CD8-positive, alpha-beta memory T cell (primary cell): ENCODE data around the gene PRKD1. TPM values are rescaled to one million over a fixed set of nuclear protein-coding genes. Genes with fewer than 3 reads are reported as not detected.

Experiments used
- CTCF ChIA-PET: fragments of 350-600 bp; sonication (Branson Sonifier 250); formaldehyde crosslinking; loops from one replicate; lab custom pipeline; 2021; ENCODE audit warnings: antibody characterized with exemption; lab: Charles Lee
- POLR2A ChIA-PET: fragments of 350-600 bp; sonication (Branson Sonifier 250); formaldehyde crosslinking; loops from one replicate; lab custom pipeline; 2021; ENCODE audit warnings: antibody characterized with exemption; lab: Charles Lee
- DNase-seq, 5 donors: peaks; one replicate each; pipeline versions ENCODE4 v3.0.0 to v3.0.0-alpha.2; 2020 to 2022; ENCODE audit warnings: mixed read lengths in 1 of 5
- H3K27ac ChIP-seq: one replicate; pipeline ENCODE4 v1.7.0; 2013; ENCODE audit warnings: low read depth, mild to moderate bottlenecking, low read length, moderate library complexity
- H3K27me3 ChIP-seq: 2 replicates; pipeline ENCODE4 v1.7.0; 2013; ENCODE audit warnings: low read length, mild to moderate bottlenecking; ENCODE audit not compliant: insufficient read depth, poor library complexity, severe bottlenecking
- H3K36me3 ChIP-seq: 2 replicates; pipeline ENCODE4 v1.7.0; 2013; ENCODE audit warnings: mild to moderate bottlenecking, low read length, moderate library complexity; ENCODE audit not compliant: insufficient read depth
- H3K4me1 ChIP-seq: 2 replicates; pipeline ENCODE4 v1.7.0; 2013; ENCODE audit warnings: mild to moderate bottlenecking, low read length, moderate library complexity; ENCODE audit not compliant: insufficient read depth
- H3K4me3 ChIP-seq: 2 replicates; pipeline ENCODE4 v1.7.0; 2013; ENCODE audit warnings: mild to moderate bottlenecking, low read length
- H3K9me3 ChIP-seq: 2 replicates; pipeline ENCODE4 v1.7.0; 2013; ENCODE audit warnings: mild to moderate bottlenecking, low read length
- H3K27ac Mint-ChIP-seq, 8 donors: one replicate each; pipeline ENCODE4 v1.8.0; 2020 to 2021; ENCODE audit warnings: mixed read lengths in 8 of 8, mild to moderate bottlenecking in 6 of 8, inconsistent platforms in 3 of 8, moderate library complexity in 3 of 8
- H3K27me3 Mint-ChIP-seq, 2 donors: one replicate each; pipeline ENCODE4 v1.8.0; 2020 to 2021; ENCODE audit warnings: mixed read lengths in 2 of 2, mild to moderate bottlenecking in 1 of 2, moderate library complexity in 1 of 2
- H3K36me3 Mint-ChIP-seq, 3 donors: one replicate each; pipeline ENCODE4 v1.8.0; 2020 to 2021; ENCODE audit warnings: mixed read lengths in 3 of 3, inconsistent platforms in 1 of 3, mild to moderate bottlenecking in 1 of 3
- H3K4me1 Mint-ChIP-seq, 3 donors: one replicate each; pipeline ENCODE4 v1.8.0; 2020 to 2021; ENCODE audit warnings: mixed read lengths in 3 of 3, inconsistent platforms in 1 of 3, mild to moderate bottlenecking in 1 of 3
- H3K4me3 Mint-ChIP-seq, 7 donors: one replicate each; pipeline ENCODE4 v1.8.0; 2020 to 2021; ENCODE audit warnings: mixed read lengths in 7 of 7, mild to moderate bottlenecking in 6 of 7, moderate library complexity in 4 of 7, inconsistent platforms in 2 of 7
- H3K9me3 Mint-ChIP-seq, 5 donors: one replicate each; pipeline ENCODE4 v1.8.0; 2020 to 2022; ENCODE audit warnings: mixed read lengths in 5 of 5, mild to moderate bottlenecking in 3 of 5, moderate library complexity in 2 of 5, inconsistent platforms in 1 of 5
- polyA plus RNA-seq: library from polyadenylated mRNA; unstranded; fragments of 300-500 nt; fragmentation: Illumina TruSeq; gene quantifications from one replicate; pipeline ENCODE4 v1.2.3, GENCODE V29; 2021
- total RNA-seq, 2 experiments: library from RNA; stranded (reverse); gene quantifications; one replicate each; pipeline ENCODE4 v1.2.3, GENCODE V29; 2021

The PRKD1 gene
- total and polyA plus RNA-seq, 3 experiments from 2014 or later: not detected

DNA sequence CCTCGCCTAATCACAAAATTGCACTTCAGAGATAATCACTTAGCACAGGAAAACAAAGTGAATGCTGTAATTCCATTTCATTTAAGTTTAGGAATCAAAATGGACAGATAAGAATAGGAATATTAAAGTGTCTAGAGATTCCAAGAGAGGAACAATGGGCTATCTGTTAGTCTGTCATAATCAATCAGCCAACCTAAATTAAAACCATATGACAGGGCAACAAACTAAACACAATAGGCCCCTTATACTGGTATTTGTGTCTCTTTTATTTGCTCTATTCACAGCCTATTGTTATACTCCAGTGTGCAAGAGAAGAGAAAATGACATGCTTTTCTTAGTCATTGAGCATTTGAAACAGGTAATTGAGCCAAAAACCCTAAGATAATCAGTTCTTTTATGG lies 259.4 kb downstream of the PRKD1 start:
- DNase-seq: no peak
- H3K27ac ChIP-seq: no peak overlapping the region
- Mint-ChIP-seq H3K27me3 (no peaks in the 10 kb centered on the region), H3K27ac (no peak overlapping the region), H3K4me3 (no peak overlapping the region), H3K9me3 (peaks cover 3 to 12% (median 9%) of the 10 kb centered on the region in 5 donors), H3K36me3 (no peaks in the 10 kb centered on the region), H3K4me1 (no peaks in the 10 kb centered on the region)
- CTCF ChIA-PET: no interaction called here
- no peak overlapping the region for H3K4me3 ChIP-seq
- H3K36me3 ChIP-seq: no peaks in the 10 kb centered on the region
- no peaks in the 10 kb centered on the region for H3K27me3 ChIP-seq
- H3K4me1 ChIP-seq: no peaks in the 10 kb centered on the region
- POLR2A ChIA-PET: no interaction called here
- no peaks in the 10 kb centered on the region for H3K9me3 ChIP-seq

DNA sequence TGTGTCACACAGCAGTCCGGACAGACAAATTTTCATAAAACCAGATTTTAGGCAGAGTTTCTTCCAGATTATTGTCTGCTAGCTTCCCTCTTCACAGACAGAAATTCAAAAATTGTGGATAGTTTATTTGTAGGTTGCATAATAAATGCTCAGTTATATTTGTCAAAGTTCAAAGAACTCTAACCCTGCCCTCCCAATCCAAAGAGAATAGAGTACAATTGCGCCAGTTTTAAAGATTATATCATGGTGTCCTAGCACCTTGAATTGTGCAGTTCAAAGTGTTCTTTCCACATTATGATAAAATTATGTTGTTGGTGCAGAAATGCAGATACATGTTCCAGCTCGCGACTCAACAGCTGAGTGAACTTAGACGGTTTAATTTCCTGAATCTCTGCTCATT lies 263.1 kb downstream of the PRKD1 start:
- CTCF ChIA-PET: no interaction called here
- H3K27me3 ChIP-seq: no peaks in the 10 kb centered on the region
- DNase-seq: no peak
- Mint-ChIP-seq H3K4me1 (no peaks in the 10 kb centered on the region), H3K9me3 (peaks cover 0 to 15% (median 8%) of the 10 kb centered on the region in 5 donors), H3K27me3 (no peaks in the 10 kb centered on the region), H3K27ac (no peak overlapping the region), H3K4me3 (no peak overlapping the region), H3K36me3 (no peaks in the 10 kb centered on the region)
- POLR2A ChIA-PET: no interaction called here
- no peaks in the 10 kb centered on the region for H3K4me1 ChIP-seq
- no peak overlapping the region for H3K27ac ChIP-seq
- H3K4me3 ChIP-seq: no peak overlapping the region
- H3K36me3 ChIP-seq: no peaks in the 10 kb centered on the region
- no peaks in the 10 kb centered on the region for H3K9me3 ChIP-seq

DNA sequence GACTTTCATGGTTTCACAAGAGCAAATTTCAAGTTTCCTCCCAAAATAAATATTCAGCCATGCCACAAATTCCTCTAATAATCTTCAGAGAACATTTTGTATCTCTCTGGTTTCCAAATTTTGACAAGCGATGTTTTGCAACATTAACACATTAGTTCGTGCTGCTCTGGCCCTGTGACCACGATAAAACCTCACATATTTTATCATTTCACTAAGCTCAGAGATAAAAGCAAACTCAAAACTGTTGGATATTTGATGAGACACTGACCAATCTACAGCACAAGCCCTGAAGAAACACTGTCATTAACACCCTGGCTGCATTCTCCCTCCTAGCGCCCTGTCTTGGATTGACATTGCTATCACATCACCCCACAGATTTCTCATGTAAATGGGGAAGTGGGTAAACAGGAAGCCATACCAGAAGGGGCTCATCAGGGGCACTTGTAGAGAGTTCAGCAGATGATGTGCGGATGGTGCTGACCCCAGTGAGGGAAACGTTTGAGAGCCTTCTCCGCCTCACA lies 264.3 kb downstream of the PRKD1 start:
- ChIA-PET POLR2A (no interaction called here), CTCF (no interaction called here)
- H3K9me3 ChIP-seq: no peaks in the 10 kb centered on the region
- no peaks in the 10 kb centered on the region for H3K4me1 ChIP-seq
- H3K4me3 ChIP-seq: no peak overlapping the region
- Mint-ChIP-seq H3K27ac (no peak overlapping the region), H3K4me1 (no peaks in the 10 kb centered on the region), H3K27me3 (no peaks in the 10 kb centered on the region), H3K9me3 (peaks cover 0 to 26% (median 8%) of the 10 kb centered on the region in 5 donors), H3K4me3 (no peak overlapping the region), H3K36me3 (no peaks in the 10 kb centered on the region)
- no peaks in the 10 kb centered on the region for H3K36me3 ChIP-seq
- DNase-seq: no peak
- no peaks in the 10 kb centered on the region for H3K27me3 ChIP-seq
- H3K27ac ChIP-seq: no peak overlapping the region

DNA sequence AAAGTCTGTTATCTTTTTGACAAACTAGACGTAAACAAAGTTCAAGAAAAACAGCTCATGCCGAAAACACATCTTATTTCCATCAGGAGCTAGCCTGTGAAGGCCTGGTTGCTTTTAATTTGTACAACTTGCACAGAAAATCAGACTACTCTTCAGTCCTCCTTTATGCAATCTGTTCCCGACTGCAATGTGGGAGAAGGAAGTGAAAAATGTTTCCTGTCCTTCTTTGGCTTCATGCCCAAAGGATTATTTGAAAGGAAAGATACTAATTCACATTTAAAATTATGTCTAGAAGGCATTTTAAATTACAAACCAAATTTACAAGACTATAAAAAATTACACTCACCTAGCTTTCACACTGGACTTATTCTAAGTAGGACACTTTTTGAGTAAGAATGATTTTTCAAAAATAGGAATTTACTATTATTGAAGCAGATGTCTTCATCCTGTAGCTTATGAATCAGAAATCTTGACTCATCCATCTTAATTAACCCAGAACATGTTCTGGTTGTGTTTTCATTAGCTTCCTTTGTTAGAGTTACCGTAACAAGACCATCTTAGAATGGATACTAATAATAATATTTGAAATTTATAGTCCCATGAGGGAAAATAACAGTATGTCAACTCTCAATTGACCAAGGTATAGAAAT lies 272.6 kb downstream of the PRKD1 start:
- ChIA-PET CTCF (no interaction called here), POLR2A (no interaction called here)
- Mint-ChIP-seq H3K36me3 (no peaks in the 10 kb centered on the region), H3K9me3 (peaks cover 3 to 45% (median 12%) of the 10 kb centered on the region in 5 donors), H3K4me1 (no peaks in the 10 kb centered on the region), H3K4me3 (no peak overlapping the region), H3K27me3 (no peaks in the 10 kb centered on the region), H3K27ac (no peak overlapping the region)
- no peaks in the 10 kb centered on the region for H3K9me3 ChIP-seq
- H3K27me3 ChIP-seq: no peaks in the 10 kb centered on the region
- H3K27ac ChIP-seq: no peak overlapping the region
- DNase-seq: no peak
- no peak overlapping the region for H3K4me3 ChIP-seq
- no peaks in the 10 kb centered on the region for H3K4me1 ChIP-seq
- no peaks in the 10 kb centered on the region for H3K36me3 ChIP-seq

DNA sequence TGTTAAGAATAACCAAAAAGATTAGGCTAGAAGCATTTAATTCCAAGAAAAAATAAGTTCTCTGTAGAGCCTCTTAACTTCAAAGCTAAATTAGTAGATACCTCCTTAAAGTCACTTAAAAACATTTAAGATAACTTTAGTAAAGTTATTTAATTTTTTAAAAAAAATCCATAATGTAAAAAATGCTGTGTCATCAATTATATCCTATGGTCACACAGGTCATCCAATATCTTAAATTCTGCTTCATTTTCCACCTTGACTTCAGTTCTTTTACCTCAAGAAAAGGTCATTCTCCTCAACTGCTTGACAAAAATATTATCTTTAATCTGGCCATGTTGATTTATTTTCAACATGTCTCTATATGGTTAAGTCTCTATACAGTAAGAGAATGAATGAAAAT lies 274.3 kb downstream of the PRKD1 start:
- Mint-ChIP-seq H3K27me3 (no peaks in the 10 kb centered on the region), H3K4me3 (no peak overlapping the region), H3K9me3 (peaks cover 13 to 39% (median 22%) of the 10 kb centered on the region in 5 donors), H3K36me3 (no peaks in the 10 kb centered on the region), H3K27ac (no peak overlapping the region), H3K4me1 (no peaks in the 10 kb centered on the region)
- H3K27ac ChIP-seq: no peak overlapping the region
- DNase-seq: no peak
- no peaks in the 10 kb centered on the region for H3K27me3 ChIP-seq
- no peaks in the 10 kb centered on the region for H3K4me1 ChIP-seq
- no peaks in the 10 kb centered on the region for H3K9me3 ChIP-seq
- ChIA-PET CTCF (no interaction called here), POLR2A (no interaction called here)
- H3K36me3 ChIP-seq: no peaks in the 10 kb centered on the region
- no peak overlapping the region for H3K4me3 ChIP-seq

DNA sequence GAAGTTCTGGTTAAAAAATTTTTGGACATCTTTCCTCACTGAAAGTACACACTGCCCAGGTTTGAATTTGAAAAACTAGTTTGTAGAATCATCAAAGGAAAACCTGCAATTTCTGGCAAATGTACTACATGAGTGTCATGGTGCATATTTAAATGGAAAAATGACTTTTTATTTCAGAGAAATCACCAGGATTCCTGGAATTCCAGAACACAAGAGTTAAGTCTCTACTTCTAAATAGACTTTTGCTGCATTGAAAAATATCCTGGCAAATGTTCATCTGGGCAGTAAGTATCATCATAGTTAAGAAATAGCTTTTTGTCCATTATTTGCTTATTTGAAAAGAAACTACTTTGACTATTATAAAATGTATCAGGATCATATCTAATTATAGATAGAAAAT lies 275.1 kb downstream of the PRKD1 start:
- Histone ChIP-seq H3K9me3 (no peaks in the 10 kb centered on the region), H3K4me1 (no peaks in the 10 kb centered on the region), H3K27me3 (no peaks in the 10 kb centered on the region), H3K36me3 (no peaks in the 10 kb centered on the region), H3K27ac (no peak overlapping the region), H3K4me3 (no peak overlapping the region)
- Mint-ChIP-seq H3K4me1 (no peaks in the 10 kb centered on the region), H3K27ac (no peak overlapping the region), H3K36me3 (no peaks in the 10 kb centered on the region), H3K27me3 (no peaks in the 10 kb centered on the region), H3K4me3 (no peak overlapping the region), H3K9me3 (peaks cover 16 to 40% (median 29%) of the 10 kb centered on the region in 5 donors)
- CTCF ChIA-PET: no interaction called here
- no peak for DNase-seq
- POLR2A ChIA-PET: no interaction called here

DNA sequence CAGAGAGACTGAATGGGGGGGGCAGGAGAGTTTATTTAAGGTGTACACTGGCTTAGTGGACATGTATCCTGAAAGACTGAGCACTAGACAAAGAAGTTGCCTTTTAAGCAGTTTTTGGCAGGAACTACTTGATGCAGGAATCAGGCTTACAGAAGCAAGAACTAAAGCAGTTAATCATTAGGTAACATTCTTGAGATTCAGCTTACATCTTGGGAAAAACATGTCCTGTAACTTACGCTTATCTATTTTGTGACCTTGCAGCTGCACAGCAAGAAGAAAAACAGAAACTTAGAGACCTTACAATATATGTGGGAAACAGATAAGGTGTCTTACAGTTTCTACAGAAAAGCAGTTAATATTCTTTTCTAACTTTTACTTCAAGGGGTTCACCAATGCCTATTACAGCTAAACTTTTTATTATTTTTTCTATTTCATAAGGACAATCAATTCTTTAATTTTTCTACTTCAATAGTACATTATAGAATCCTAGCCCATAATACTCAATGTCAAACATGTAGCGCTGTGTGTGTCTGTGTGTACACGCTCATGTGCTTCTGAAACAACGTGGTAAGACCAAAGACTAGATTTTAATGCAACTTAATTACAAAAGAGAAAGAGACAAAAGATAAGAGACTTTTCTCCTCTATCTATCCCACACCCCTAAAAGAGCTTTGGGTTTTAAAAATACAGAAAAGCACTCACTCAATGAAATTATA lies 276.9 kb downstream of the PRKD1 start:
- Mint-ChIP-seq H3K27ac (no peak overlapping the region), H3K4me1 (no peaks in the 10 kb centered on the region), H3K36me3 (no peaks in the 10 kb centered on the region), H3K27me3 (no peaks in the 10 kb centered on the region), H3K4me3 (no peak overlapping the region), H3K9me3 (peaks cover 24 to 45% (median 38%) of the 10 kb centered on the region in 5 donors)
- peak overlapping the region; percentile 14 for H3K27ac ChIP-seq
- ChIA-PET CTCF (no interaction called here), POLR2A (no interaction called here)
- no peak overlapping the region for H3K4me3 ChIP-seq
- no peaks in the 10 kb centered on the region for H3K27me3 ChIP-seq
- H3K9me3 ChIP-seq: no peaks in the 10 kb centered on the region
- no peaks in the 10 kb centered on the region for H3K4me1 ChIP-seq
- DNase-seq: no peak
- no peaks in the 10 kb centered on the region for H3K36me3 ChIP-seq

DNA sequence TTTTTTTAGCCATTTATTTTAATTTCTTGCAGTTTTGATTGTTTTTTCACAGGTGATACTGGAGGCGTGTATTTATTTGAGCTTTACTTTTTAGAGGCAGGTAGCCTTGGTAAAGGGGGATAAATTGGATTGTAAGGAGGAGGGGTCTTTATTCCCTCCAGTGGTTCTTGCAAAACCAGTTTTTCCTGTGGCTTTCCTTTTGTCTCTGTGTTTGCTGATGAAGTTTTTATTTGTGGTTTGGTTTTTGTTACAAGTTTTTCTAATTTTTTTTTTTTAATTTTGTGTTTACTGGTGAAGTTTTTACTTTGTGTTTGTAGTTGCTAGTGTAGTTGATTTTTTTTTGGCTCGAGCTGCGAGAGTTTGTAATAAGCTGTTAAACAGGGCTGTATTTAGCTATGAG lies 278.5 kb downstream of the PRKD1 start:
- Mint-ChIP-seq H3K9me3 (peaks cover 25 to 52% (median 44%) of the 10 kb centered on the region in 5 donors), H3K4me3 (no peak overlapping the region), H3K36me3 (no peaks in the 10 kb centered on the region), H3K27me3 (no peaks in the 10 kb centered on the region), H3K27ac (no peak overlapping the region), H3K4me1 (no peaks in the 10 kb centered on the region)
- Histone ChIP-seq H3K9me3 (no peaks in the 10 kb centered on the region), H3K36me3 (no peaks in the 10 kb centered on the region), H3K4me1 (no peaks in the 10 kb centered on the region), H3K4me3 (no peak overlapping the region), H3K27me3 (no peaks in the 10 kb centered on the region), H3K27ac (no peak overlapping the region)
- ChIA-PET CTCF (no interaction called here), POLR2A (no interaction called here)
- DNase-seq: no peak
